Nephron (organoid): ENCODE results near the gene GARIN5A.
A peak's percentile ranks its signal among the peaks of the same experiment; 100 is the strongest.

Experiments used
- H3K27ac Mint-ChIP-seq, 3 experiments: 2 replicates each; pipeline ENCODE4 v1.8.0; 2020; ENCODE audit warnings: mixed read lengths in 3 of 3, mild to moderate bottlenecking in 2 of 3, moderate library complexity in 1 of 3
- H3K27me3 Mint-ChIP-seq: 2 replicates; pipeline ENCODE4 v1.8.0; 2021; ENCODE audit warnings: low read depth, mild to moderate bottlenecking, moderate library complexity, mixed read lengths
- H3K36me3 Mint-ChIP-seq: 2 replicates; pipeline ENCODE4 v1.8.0; 2020; ENCODE audit warnings: low read depth, mixed read lengths
- H3K4me1 Mint-ChIP-seq: 2 replicates; pipeline ENCODE4 v1.8.0; 2020; ENCODE audit warnings: mixed read lengths
- H3K4me3 Mint-ChIP-seq, 3 experiments: 2 replicates each; pipeline ENCODE4 v1.8.0; 2020; ENCODE audit warnings: mild to moderate bottlenecking in 3 of 3, mixed read lengths in 3 of 3, moderate library complexity in 2 of 3
- H3K9me3 Mint-ChIP-seq: 2 replicates; pipeline ENCODE4 v1.8.0; 2020; ENCODE audit warnings: mixed read lengths
- TF ChIP-seq, protein P1 (sequence below), 3 experiments: fragments of 200-600 bp; sonication (generic); IDR thresholded peaks; one replicate each; pipeline ENCODE4 v1.5.0; 2021; ENCODE audit warnings: antibody characterized with exemption in 3 of 3; ENCODE audit not compliant: unreplicated experiment in 3 of 3

Gene GARIN5A

DNA sequence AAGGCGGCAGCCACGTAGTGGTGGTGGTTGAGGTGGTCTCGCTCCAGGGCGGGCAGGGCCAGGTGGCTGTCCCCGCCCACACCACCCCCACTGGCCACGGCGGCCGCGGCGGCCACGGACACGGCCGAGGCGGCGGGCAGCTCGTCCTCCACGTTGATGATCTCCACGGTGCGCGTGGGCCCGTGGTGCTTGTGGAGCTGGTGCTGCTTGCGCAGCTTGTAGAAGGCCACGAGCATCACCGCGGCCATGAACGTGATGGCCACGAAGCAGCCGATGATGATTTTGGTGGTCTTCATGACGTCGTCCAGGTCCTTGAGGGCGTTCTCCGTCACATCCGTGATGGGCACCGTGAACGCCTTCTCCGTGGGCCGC, 41.0 kb upstream of the GARIN5A start:
- no peaks in the 10 kb centered on the region for H3K9me3 Mint-ChIP-seq
- TF ChIP-seq, protein P1, sequence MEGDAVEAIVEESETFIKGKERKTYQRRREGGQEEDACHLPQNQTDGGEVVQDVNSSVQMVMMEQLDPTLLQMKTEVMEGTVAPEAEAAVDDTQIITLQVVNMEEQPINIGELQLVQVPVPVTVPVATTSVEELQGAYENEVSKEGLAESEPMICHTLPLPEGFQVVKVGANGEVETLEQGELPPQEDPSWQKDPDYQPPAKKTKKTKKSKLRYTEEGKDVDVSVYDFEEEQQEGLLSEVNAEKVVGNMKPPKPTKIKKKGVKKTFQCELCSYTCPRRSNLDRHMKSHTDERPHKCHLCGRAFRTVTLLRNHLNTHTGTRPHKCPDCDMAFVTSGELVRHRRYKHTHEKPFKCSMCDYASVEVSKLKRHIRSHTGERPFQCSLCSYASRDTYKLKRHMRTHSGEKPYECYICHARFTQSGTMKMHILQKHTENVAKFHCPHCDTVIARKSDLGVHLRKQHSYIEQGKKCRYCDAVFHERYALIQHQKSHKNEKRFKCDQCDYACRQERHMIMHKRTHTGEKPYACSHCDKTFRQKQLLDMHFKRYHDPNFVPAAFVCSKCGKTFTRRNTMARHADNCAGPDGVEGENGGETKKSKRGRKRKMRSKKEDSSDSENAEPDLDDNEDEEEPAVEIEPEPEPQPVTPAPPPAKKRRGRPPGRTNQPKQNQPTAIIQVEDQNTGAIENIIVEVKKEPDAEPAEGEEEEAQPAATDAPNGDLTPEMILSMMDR (IDR thresholded peaks at IDR 0.05; ENCODE audit: unreplicated experiment in 3 of 3), result no peak
- no peaks in the 10 kb centered on the region for H3K27me3 Mint-ChIP-seq
- H3K36me3 Mint-ChIP-seq, result peaks cover 10% of the 10 kb centered on the region
- no peak overlapping the region for H3K4me3 Mint-ChIP-seq
- H3K4me1 Mint-ChIP-seq, result no peaks in the 10 kb centered on the region
- H3K27ac Mint-ChIP-seq, result no peak overlapping the region

DNA sequence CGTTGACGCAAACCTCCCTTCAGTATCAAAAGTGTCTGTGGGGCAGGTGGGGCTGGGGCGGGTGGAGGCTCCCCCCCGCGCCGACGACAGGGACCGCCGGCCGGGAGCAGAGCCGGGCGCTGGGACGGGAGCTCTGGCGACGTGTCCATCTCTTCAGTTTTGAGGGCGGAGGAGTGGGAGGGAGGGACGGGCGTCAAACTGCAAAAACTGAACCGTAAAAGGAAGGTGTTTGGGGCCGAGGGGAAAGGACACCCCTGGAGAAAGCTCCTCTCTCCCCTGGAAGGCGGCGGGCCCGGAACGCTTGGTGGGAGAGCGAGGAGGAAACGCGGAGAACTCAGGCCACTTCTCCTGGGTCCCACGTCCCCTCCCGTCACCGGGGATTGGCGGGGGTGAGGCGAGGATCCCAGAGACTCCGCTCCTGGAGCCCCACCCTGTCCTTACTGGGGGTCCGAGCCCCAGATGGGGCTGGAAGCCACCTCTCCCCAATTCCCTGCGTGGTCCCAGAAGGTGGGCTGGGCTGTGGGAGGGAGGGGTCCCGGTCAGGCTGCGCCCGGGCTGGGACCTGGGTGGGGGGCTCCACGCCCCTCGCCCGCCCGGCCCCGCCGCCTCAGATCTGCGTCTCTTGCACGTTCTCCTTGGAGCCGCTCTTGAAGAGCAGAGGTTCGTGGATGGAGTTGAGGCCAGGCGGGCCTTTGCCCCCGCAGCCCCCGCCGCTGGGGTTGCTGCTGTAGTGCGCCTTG, 40.5 kb upstream of the GARIN5A start:
- Mint-ChIP-seq H3K4me3 (no peak overlapping the region), H3K27me3 (no peaks in the 10 kb centered on the region), H3K9me3 (no peaks in the 10 kb centered on the region), H3K4me1 (no peaks in the 10 kb centered on the region), H3K36me3 (peaks cover 10% of the 10 kb centered on the region), H3K27ac (no peak overlapping the region)
- TF ChIP-seq, protein P1 (IDR thresholded peaks at IDR 0.05; ENCODE audit: unreplicated experiment in 3 of 3), result no peak

DNA sequence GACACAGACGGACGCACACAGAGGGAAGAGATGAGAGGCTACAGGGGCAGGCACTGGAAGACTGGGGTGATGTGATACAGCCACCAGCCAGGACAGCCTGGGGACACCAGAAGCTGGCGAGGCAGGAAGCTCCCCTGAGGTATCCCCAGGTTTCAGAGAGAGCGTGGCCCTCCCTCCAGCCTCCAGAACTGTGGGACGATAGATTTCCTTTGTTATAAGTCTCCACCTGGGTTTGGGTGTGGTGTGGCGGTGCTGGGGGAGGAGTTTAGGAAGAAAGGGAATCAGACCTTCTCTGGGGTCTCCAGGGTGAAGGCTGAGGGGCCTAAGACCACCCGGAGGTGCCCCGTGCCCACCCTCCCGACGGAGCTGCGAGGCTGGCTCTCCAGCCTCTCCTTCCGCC, 39.8 kb upstream of the GARIN5A start:
- Mint-ChIP-seq H3K27ac (no peak overlapping the region), H3K4me1 (peaks cover 6% of the 10 kb centered on the region), H3K36me3 (peaks cover 10% of the 10 kb centered on the region), H3K9me3 (no peaks in the 10 kb centered on the region), H3K4me3 (no peak overlapping the region), H3K27me3 (no peaks in the 10 kb centered on the region)
- TF ChIP-seq, protein P1 (IDR thresholded peaks at IDR 0.05; ENCODE audit: unreplicated experiment in 3 of 3), result no peak

DNA sequence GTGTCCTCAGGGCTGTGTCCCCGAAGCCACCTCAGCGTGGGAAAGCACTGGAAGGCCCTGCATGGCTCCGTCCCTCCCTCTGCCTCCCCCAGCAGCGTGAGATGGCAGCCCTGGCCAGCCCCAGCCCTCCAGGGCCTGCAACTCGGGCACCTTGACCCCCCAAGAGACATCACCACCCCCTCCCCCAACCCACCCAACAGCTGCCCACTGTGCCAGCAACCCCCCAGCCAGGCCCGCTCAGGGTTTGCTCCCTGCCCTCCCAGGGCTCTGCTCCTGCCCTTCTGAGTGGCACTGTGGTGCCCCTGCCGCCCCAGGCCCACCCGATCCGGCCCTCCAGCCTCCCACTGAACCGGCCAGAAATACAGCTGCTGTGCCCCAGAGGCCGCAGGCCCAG, 38.5 kb upstream of the GARIN5A start:
- H3K27me3 Mint-ChIP-seq, result no peaks in the 10 kb centered on the region
- TF ChIP-seq, protein P1 (IDR thresholded peaks at IDR 0.05; ENCODE audit: unreplicated experiment in 3 of 3), result no peak
- H3K9me3 Mint-ChIP-seq, result no peaks in the 10 kb centered on the region
- H3K27ac Mint-ChIP-seq, result no peak overlapping the region
- H3K4me3 Mint-ChIP-seq, result no peak overlapping the region
- H3K36me3 Mint-ChIP-seq, result peaks cover 10% of the 10 kb centered on the region
- H3K4me1 Mint-ChIP-seq, result peaks cover 17% of the 10 kb centered on the region

DNA sequence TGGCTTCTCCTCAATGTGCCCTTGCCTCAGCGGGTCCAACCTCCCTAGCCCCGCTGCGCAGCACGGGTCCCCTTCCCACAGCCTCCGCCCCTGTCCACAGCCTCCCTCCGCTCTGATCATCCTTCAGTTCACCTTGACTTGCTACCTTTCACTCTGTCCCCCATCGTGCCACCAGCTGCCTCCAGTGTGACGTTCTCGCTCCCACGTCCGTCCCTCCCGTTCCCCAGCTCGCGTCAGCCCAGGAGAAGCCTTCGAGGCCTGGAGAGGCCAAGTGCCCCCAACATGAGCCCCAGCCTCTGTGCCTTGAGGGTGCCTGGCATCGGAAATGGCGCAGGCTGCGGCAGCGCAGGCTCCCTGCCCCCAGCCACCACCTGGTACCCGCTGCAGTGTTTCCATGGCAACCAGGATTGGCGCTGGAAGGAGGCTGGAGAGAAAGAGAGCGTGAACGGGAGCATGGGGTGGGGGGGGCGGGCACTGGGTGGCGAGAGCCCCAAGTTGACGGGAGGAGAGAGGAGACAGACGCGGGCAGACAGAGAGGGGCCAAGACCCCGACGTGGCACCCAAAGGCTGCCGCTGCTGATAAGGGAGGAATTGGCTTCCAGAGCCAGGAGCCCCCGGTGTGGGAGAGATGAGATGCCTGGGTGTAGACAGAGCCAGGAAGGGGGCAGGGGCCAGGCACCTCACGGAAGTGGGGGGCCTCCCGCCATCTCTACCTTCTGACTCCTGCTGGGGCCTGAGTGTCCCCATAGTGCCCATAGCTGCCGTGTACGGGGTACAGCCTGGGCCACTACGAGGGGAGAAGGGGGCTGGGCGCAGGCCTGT, 37.9 kb upstream of the GARIN5A start:
- TF ChIP-seq, protein P1 (IDR thresholded peaks at IDR 0.05; ENCODE audit: unreplicated experiment in 3 of 3), result no peak
- Mint-ChIP-seq H3K27ac (peak overlapping the region in 2 of 3 experiments; percentile 55 to 64), H3K9me3 (no peaks in the 10 kb centered on the region), H3K4me1 (peaks cover 17% of the 10 kb centered on the region), H3K4me3 (peak overlapping the region; percentile 31 to 71 (median 58)), H3K36me3 (peaks cover 10% of the 10 kb centered on the region), H3K27me3 (no peaks in the 10 kb centered on the region)
